Adipose tissue (tissue), 3 donors: ENCODE data around the gene PLB1. TPM values are rescaled to one million over a fixed set of nuclear protein-coding genes. Genes with fewer than 3 reads are reported as not detected.
"Not testable (repeated sequence)": the region's sequence is repeated elsewhere in the genome, so short reads cannot be mapped to it uniquely, and the experiment has no call there.

ENCODE experiments used
- H3K27ac ChIP-seq: one replicate; pipeline ENCODE4 v1.5.1; 2013; ENCODE audit warnings: low read depth, low read length
- WGBS, 3 donors: extraction: QIAGEN DNeasy Blood & Tissue Kit; methylation state at CpG; one replicate each; pipeline ENCODE4 v1.1.7; 2013; 5-methylcytosine and 5-hydroxymethylcytosine counted together
- polyA plus RNA-seq, 3 donors: library from polyadenylated mRNA; stranded (reverse); fragments of 200-250 nt; gene quantifications; one replicate each; pipeline ENCODE4 v1.2.3, GENCODE V29; 2013
- donor health status: healthy with polysubstance abuse.
- donor health status: Bipolar disorder and iron deficiency.
- donor health status: healthy.

The PLB1 gene
- polyA plus RNA-seq, 3 donors: 0.61 to 16.9 (median 3.6) TPM

DNA sequence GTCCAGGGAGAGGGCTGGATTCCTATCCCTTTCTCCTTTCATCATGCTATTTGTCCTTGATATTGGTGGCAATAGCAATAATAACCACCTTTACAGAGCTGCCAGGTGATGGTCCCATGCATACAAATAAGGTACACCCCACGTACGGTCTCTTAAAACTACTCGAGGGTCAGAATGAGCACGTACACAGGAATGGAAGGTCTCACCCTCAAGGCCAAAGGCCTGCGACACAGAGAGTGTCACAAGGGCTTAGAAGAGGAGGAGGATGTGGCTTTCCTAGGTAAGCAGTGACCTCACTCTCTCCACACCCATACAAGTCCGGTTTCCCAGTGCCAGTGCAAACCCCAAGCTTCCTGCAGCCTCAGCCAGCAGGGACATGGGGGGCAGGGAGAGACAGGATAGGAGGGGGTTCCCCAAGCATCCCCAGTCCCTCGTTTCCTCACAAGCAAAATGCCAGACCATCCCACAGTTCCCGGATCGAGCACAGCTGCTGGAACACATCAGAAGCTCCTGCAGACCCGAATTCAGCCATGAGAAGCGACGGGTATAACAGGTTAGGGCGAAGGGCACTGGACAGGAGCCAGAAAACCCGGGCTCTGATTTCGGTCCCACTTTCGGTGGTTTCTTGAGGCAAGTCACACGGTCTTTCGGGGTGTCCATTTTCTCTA, 49.2 kb downstream of the PLB1 start:
- WGBS, 3 donors: 61 to 77% (median 75%) methylated on average over 18 of the region's 18 CpGs
- no peak overlapping the region for H3K27ac ChIP-seq

DNA sequence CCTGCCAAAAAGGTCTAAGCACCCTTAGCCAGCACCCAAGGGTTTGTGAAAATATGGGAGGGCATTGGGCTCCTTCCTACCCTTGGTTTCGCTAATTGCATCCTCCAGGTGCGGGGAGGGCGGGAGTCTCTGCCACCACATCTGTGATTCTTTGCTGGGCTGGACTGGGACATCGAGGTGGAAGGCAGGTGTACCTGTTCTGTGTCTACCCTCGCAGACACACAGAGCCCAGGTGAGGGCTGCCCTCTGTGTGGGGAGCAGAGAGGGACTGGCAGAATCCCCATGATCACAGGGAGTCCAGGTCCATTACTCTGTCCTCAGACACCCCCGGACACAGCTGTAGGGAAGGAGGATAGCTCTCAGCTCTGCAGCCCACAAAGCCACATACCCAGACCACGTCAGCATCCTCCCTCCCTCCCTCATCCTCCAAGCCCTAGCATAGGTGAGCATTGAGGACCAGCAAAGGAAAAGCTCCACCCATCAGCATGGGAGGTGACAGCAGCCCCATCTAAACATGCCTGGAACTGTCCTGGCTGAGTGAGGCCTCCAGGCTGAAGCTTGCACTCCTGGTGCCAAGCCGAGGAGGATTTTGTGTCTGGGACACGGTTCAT, 49.8 kb downstream of the PLB1 start:
- no peak overlapping the region for H3K27ac ChIP-seq
- WGBS, 3 donors: 76 to 88% (median 87%) methylated on average over 9 of the region's 9 CpGs

DNA sequence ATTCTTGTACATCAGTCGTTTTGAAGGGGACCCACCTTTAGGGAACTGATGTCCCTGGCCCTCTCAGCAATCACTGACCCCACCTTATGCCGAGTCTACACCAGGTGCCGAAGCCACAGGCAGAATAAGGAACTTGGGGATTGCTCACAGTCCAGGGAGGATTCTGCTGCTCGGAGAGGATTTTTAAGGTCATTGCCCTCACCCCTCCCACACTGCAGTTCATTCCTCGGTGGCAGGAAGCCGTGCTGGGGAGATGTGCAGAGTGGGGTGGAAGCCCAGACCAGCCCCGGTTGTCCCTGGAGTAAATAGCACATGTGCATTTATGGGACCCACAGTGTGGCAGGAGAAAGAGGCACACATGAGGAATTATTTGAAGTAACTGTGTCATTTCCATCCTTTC, 50.4 kb downstream of the PLB1 start:
- no peak overlapping the region for H3K27ac ChIP-seq
- WGBS, 3 donors: 38 to 71% (median 47%) methylated on average over 7 of the region's 7 CpGs

DNA sequence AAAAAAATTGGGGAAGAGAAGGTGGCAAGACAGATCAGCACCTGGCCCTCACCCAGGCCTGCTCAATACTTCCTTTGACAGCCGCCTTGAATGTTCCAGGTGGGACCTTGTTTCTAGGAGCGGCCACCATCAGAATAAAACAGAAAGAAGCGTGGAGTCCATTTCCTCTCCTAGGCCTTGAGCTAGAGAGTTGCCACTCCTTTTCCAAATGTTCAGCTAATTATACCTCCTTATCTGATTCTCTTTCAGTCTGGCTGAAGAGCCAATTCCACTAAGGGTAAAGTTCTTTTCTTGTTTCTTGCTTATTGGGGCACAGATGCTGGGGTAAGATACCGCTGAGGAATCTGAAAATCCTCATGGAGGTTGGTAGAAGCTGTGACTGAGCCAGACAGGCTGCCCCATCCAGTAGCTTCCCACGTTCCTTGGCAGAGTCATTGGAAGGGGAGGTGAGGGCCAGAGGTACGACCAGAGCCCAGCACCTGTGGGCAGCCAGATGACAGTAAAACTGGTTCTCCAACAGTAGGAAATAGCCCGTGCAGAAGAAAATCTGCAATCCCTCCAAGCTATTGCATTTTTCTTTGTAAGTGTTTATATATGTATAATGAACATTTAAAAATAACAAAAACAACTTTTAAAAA, 51.5 kb downstream of the PLB1 start:
- 76 to 94% (median 85%) methylated on average over 7 of the region's 7 CpGs for WGBS, 3 donors
- H3K27ac ChIP-seq: no peak overlapping the region

DNA sequence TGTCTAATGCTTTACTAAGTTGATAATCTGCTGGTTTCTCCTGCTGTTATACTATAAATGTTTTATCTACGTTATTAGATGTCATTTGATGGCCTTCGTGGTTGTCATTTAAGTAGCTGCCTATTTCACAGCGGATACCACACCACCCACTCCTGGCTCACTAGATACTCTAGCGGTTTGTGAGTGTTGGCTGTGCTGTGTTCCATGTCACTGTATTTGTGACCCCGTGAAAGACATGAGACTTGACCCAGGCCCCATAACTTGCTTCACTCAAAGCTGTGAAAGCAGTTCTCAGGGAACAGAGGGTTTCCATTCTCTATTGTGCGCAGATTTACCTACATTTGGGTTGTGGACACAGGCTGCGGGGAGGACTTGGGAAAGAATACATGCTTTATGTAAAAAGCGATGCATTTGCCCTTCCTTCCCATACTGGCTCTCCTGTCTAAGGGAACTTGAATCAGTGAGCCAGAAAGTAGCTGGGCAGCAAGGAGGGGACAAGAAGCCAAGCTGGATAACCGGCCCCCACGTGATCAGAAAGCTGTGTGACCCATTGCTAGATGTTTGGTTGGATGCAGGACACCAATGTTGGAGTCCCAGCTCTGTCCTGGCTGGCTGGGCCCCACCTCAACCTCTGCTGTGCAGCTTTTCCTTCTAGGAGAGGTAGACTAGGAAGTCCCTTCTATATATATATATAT, 52.2 kb downstream of the PLB1 start:
- 91 to 94% (median 91%) methylated on average over 10 of the region's 10 CpGs for WGBS, 3 donors
- no peak overlapping the region for H3K27ac ChIP-seq

DNA sequence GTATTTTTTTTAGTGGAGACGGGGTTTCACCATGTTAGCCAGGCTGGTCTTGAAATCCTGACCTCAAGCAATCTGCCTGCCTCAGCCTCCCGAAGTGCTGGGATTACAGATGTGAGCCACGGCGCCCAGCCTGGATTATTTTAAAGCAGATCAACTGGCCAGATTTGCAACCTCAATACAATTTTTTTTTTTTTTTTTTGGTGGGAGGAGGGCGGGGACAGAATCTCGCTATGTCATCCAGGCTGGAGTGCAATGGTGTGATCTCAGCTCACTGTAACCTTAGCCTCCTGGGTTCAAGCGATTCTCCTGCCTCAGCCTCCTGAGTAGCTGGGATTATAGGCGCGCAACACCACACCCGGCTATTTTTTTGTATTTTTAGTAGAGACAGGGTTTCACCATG, 54.5 kb downstream of the PLB1 start:
- not testable (repeated sequence) for H3K27ac ChIP-seq
- 83 to 97% (median 96%) methylated on average over 10 of the region's 10 CpGs for WGBS, 3 donors

DNA sequence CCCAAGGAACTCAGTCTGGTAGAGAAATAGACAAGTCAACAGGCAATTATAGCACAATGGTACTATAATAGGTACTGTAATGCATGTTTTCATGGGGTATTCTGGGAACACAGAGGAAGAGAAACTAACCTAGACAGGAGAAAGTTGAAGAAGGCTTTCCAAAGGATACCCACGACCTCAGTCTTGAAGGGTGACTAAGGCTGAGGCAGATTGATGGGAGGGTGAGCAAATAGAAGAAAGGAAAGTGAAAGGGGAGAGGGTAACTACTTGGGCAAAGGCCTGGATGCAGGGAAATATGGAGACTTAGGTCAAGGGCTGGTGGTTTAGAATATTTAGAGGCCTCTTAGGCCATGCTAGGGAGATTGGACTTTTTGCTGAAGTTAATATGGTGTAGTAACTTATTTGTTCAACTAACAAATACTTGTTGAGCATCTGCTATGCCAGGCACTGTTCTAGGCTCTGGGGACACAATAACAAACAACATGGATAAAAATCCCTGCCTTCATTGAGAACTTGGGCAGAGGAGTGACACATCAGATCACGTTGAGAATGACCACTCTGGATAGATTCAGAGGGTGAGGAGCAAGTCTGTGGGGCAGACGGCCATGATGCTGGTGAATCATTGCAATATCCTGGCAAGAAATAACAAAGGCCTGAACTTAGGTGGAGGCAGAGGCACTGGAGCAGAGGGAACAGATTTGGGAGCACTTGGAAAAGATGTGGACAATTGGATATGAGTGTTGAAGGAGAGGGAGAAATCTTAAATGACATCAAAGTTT, 56.4 kb downstream of the PLB1 start:
- 62 to 85% (median 68%) methylated on average over 3 of the region's 3 CpGs for WGBS, 3 donors
- no peak overlapping the region for H3K27ac ChIP-seq

DNA sequence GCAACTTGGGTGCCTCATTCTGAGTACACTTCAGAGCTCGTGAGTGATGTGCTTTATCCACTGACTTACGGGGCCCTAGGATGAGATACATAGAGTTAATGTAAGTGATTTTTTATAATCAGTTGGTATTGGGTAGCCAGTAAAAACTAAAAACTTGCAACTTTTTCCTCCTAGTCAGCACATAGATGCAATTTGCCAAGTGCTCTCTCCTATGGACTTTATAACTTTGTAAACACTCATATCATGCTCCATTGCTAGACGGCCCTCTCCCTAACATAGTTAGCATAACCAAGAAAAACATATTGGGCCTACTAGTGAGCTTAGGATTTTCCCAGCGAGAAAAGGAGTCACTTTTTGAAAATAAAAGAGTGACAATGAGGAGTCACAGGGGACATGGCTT, 60.4 kb downstream of the PLB1 start:
- WGBS, 3 donors: 80 to 96% (median 96%) methylated on average over 4 of the region's 4 CpGs
- H3K27ac ChIP-seq: no peak overlapping the region

DNA sequence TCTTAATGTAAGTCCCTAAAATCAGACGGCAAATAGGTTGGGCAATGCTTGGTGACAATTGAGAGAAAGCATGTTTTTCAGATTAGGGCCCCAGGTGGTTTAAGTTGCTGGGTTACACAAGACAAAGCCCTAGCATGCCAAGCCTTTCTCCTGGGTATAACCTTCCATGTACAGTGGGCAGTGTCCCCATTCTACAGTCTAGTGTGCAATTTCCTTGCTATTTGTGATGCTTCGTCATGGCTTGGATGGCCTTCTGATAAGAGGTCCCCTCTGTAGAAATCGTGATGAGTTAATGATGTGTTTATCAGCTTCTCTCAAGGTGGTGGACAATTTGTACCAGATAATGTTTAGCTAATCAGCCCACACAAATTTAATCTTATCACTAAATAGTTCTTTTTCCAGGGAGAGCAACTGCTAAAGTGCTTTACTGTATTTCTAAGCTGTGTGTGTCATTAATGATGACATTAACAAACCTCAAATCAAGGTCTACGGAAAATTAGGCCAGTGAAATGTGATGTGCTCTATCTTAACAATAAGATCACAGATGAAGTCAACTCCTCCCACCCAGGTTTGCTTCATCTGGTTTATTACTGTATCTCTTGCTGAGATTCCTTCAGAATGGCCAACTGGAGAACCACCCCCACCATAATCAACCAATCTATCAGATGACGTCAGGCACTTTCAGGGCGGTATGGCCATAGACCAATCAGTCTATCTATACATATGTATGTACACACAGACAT, 61.7 kb downstream of the PLB1 start:
- WGBS, 3 donors: 76 to 82% (median 78%) methylated on average over 6 of the region's 6 CpGs
- H3K27ac ChIP-seq: no peak overlapping the region

DNA sequence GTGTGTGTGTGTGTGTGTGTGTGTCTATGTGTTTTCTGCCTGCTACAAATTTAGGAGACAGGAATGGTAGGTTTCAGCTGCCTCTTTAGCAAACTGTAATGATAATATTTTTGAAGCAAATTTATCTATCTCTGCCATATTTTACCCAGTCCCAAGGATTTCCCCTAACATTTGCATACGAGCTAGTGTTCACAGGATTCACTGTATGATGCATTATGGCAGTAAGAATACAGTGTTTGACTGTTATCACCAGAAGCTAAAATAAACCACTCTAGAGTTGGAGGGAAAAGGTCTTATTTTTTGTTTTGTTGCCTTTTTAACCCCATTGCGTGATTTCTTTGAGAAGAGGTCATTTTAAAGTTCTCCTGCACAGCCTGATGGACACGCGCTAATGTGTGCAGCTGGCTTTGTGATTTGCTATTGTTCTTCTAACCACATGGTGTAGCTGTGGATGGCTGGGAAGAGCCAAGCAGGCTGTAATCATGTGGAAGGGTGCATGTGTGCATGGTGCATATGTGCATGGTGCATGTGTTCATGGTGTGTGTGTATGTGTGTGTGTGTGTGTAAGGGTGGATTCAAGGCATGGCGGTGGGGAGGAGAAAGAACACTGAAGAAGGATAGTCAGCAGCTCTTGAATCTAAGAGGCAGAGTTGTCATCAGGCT, 62.4 kb downstream of the PLB1 start:
- 88 to 93% (median 88%) methylated on average over 5 of the region's 5 CpGs for WGBS, 3 donors
- no peak overlapping the region for H3K27ac ChIP-seq

DNA sequence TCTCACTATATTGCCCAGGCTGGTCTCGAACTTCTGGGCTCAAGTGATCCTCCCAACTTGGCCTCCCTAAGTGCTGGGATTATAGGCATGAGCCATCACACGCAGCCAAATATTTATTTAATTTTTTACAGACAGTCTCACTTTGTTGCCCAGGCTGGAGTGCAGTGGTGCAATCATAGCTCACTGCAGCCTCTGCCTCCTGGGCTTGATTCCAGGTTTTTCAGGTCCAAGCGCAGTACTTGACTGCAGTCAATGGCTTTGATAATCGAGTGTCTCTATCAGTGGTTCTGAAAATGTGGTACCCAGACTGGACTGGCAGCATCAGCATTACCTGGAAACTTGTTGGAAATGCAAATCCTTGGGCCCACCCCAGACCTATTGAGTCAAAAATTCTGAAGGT, 63.1 kb downstream of the PLB1 start:
- H3K27ac ChIP-seq: no peak overlapping the region
- 76 to 87% (median 77%) methylated on average over 4 of the region's 4 CpGs for WGBS, 3 donors

DNA sequence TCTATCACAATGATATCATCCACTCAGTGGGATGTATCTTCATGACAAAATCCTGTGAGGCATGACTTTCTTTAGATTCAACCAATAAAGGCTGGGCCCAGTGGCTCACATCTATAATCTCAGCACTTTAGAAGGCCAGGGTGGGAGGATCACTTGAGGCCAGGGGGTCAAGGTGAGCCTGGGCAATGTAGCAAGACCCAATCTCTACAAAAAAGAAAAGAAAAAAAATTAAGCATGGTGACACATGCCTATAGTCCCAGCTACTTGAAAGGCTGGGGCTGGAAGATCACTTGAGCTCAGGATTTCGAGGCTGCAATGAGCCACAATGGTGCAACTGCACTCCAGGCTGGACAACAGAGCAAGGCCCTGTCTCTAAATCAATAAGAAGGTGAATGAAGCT, 68.0 kb downstream of the PLB1 start:
- WGBS, 3 donors: 95 to 100% (median 98%) methylated on average over 1 of the region's 1 CpG
- no peak overlapping the region for H3K27ac ChIP-seq

DNA sequence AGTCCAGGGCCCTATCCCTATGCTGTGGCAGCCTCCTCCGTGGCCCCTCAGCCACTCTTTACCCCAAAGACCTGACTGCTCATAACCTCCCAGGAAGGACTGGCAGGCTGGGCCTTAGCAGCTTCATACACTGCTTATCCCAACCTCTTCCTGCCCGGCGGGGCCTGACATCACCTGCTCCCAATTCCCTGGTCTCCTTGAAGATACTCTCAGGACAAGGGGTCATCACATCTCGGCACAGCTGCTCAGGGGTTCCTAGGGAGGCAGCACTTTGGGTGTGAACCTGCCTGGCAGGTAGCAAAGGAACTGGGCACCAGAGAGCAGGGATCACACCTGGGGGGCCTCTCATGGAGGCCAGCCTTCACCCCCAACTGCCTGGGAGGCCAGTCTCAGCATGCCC, 68.5 kb downstream of the PLB1 start:
- no peak overlapping the region for H3K27ac ChIP-seq
- WGBS, 3 donors: 88 to 93% (median 93%) methylated on average over 4 of the region's 4 CpGs

DNA sequence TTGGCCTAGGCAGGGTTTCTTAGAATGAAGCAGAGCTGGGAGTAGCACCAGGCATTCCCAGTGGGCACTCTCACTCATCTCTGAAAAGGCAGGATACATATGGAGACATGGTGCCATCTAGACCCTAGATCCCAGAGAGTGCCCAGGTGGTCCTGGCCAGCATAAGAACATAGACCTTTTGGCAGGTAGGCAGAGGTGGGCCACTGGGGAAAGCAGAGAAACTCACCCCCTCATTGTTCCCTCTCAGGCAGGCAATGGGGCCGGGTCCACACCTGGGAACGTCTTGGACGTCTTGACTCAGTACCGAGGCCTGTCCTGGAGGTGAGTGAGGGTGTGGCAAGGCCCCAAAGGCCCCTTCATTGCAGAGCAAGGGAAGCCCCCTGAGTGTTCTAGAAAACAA, 69.2 kb downstream of the PLB1 start:
- 85 to 93% (median 88%) methylated on average over 4 of the region's 4 CpGs for WGBS, 3 donors
- H3K27ac ChIP-seq: no peak overlapping the region

DNA sequence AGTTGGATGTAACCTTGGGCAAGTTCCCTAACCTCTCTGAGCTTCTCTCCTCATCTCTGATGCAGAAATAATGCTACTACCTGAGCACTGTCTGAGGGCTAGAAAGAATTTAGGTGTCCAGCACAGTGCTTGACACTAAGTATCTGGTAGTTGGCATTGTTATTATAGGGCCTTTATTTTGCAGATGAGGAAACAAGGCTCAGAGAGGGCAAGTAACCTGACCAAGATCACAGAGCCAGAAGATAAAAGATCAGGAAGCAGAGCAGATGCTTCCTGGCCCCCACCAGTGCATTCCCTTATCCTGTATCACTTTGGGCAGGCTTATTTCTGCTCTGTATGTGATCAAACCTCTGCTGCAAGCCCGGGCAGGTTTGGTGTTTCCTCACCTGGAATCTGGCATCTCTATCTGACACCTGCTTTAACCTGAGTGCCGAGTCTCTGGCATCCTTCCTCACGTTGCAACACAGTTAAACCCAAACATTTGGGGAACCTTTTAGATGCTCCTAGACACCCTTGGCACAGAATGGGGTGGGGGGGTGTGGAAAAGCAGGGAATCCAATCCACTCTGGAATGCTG, 69.9 kb downstream of the PLB1 start:
- 34 to 48% (median 46%) methylated on average over 3 of the region's 3 CpGs for WGBS, 3 donors
- H3K27ac ChIP-seq: no peak overlapping the region

DNA sequence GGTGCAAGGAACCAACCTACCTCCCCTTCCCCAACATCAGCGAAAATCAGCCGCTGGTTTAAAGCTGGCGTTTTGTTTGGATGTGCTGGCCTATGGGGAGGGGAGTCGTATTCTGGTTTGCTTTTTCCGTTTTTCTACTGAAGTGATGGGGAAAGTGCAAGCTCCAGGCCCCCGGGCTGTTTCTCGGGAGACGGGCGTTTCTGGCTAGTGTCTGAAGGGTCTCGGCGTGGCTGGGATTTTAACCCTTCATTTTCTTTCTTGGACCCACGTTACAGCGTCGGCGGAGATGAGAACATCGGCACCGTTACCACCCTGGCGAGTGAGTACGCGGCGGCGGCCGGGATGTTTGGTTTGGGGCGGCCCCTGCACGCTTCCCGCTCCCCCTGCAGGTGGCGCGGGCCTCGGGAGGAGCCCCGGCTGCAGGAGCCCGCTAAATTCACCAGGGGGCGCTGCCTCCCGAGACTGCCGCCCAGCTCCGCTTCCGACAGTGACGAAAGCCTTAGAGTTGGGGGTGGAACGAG, 70.7 kb downstream of the PLB1 start:
- H3K27ac ChIP-seq: no peak overlapping the region
- 1 to 2% (median 1%) methylated on average over 38 of the region's 38 CpGs for WGBS, 3 donors

DNA sequence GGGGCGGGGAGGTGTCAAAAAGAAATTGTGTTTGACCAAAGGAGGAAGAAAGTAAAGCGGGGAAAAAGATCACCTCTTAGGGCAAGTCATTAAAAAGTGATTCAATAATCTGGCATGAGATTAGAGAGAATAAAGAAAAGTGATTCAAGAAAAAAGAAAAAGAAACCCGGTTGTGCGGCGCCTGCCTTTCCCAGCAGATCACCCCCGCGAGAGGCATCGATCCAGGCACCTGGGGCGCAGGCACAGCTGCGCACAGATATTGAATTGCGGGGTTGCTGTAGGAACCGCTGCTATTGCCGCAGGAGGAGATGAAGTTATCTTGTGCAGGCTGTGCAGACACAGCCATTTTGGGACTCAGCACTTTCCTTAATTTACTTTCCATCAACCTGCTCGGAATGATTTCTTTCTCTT, 71.2 kb downstream of the PLB1 start:
- 1 to 2% (median 2%) methylated on average over 14 of the region's 14 CpGs for WGBS, 3 donors
- H3K27ac ChIP-seq: no peak overlapping the region
